SK-N-SH (cell line): ENCODE data around the gene MAPK4.

Experiments
- CHD2 ChIP-seq: fragments of 150-350 bp; IDR thresholded peaks from 2 replicates; pipeline ENCODE4 v1.6.1; 2018; ENCODE audit warnings: low read length; ENCODE audit not compliant: partially characterized antibody
- RCOR1 ChIP-seq: fragments of 150-350 bp; IDR thresholded peaks from 2 replicates; pipeline ENCODE4 v1.6.1; 2017; ENCODE audit warnings: antibody characterized with exemption, low read length
- TF ChIP-seq, protein P1 (sequence below): fragments of 200-600 bp; sonication (generic); IDR thresholded peaks from 2 replicates; pipeline ENCODE4 v1.6.1; 2017; ENCODE audit warnings: antibody characterized with exemption, mild to moderate bottlenecking, moderate library complexity

- TF ChIP-seq, protein P1, sequence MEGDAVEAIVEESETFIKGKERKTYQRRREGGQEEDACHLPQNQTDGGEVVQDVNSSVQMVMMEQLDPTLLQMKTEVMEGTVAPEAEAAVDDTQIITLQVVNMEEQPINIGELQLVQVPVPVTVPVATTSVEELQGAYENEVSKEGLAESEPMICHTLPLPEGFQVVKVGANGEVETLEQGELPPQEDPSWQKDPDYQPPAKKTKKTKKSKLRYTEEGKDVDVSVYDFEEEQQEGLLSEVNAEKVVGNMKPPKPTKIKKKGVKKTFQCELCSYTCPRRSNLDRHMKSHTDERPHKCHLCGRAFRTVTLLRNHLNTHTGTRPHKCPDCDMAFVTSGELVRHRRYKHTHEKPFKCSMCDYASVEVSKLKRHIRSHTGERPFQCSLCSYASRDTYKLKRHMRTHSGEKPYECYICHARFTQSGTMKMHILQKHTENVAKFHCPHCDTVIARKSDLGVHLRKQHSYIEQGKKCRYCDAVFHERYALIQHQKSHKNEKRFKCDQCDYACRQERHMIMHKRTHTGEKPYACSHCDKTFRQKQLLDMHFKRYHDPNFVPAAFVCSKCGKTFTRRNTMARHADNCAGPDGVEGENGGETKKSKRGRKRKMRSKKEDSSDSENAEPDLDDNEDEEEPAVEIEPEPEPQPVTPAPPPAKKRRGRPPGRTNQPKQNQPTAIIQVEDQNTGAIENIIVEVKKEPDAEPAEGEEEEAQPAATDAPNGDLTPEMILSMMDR: no peak
- TF ChIP-seq CHD2 (no peak), RCOR1 (no peak)
These were observed 137.0 kb downstream of the MAPK4 start for GRCh38 chr18:50696929-50697328.
